ENCODE measurements around the gene SCGB1C2.

Gene SCGB1C2

GRCh38 chr17:155576-155975 is 18.2 kb downstream of the SCGB1C2 start:
- DNase-seq (ENCODE audit: low spot score), result no peak
- TF ChIP-seq CTCF (IDR thresholded peaks at IDR 0.05; ENCODE audit: extremely low read depth, missing control alignments), result no peak

- DNase-seq (ENCODE audit: low spot score), result no peak
- TF ChIP-seq CTCF (IDR thresholded peaks at IDR 0.05; ENCODE audit: extremely low read depth, missing control alignments), result no peak
Observed at GRCh38 chr17:156094-156621, 18.8 kb downstream of the SCGB1C2 start.

- TF ChIP-seq CTCF (IDR thresholded peaks at IDR 0.05; ENCODE audit: extremely low read depth, missing control alignments), result no peak
- no peak for DNase-seq (ENCODE audit: low spot score)
Observed at GRCh38 chr17:156946-157345, 19.6 kb downstream of the SCGB1C2 start.

GRCh38 chr17:157901-158300 is 20.5 kb downstream of the SCGB1C2 start:
- TF ChIP-seq CTCF (IDR thresholded peaks at IDR 0.05; ENCODE audit: extremely low read depth, missing control alignments), result no peak
- DNase-seq (ENCODE audit: low spot score), result no peak

GRCh38 chr17:158379-158778 is 21.0 kb downstream of the SCGB1C2 start:
- TF ChIP-seq CTCF (IDR thresholded peaks at IDR 0.05; ENCODE audit: extremely low read depth, missing control alignments), result no peak
- no peak for DNase-seq (ENCODE audit: low spot score)

GRCh38 chr17:159609-160008 is 22.2 kb downstream of the SCGB1C2 start:
- no peak for DNase-seq (ENCODE audit: low spot score)
- no peak for TF ChIP-seq CTCF (IDR thresholded peaks at IDR 0.05; ENCODE audit: extremely low read depth, missing control alignments)

- TF ChIP-seq CTCF (IDR thresholded peaks at IDR 0.05; ENCODE audit: extremely low read depth, missing control alignments), result no peak
- no peak for DNase-seq (ENCODE audit: low spot score)
Observed at GRCh38 chr17:160336-160735, 23.0 kb downstream of the SCGB1C2 start.

Measured in GM20000 (cell line).